Heart left ventricle (tissue), 16 donors: ENCODE measurements around the gene CPT1A. TPM values are rescaled to one million over a fixed set of nuclear protein-coding genes. Genes with fewer than 3 reads are reported as not detected.

Experiments
- ATAC-seq, 4 donors: fragments of 200-7000 bp; cut with Tn5 transposase; one replicate each; pipeline ENCODE4 v1.9.1; 2020 to 2022; ENCODE audit warnings: moderate library complexity in 4 of 4, mild to moderate bottlenecking in 3 of 4, moderate number of reproducible peaks in 1 of 4
- DNase-seq, 5 donors: peaks; one replicate each; pipeline ENCODE4 v3.0.0-alpha.2; 2020
- H3K27ac ChIP-seq, 12 donors: fragments of 200-600 bp; sonication (generic) in 4 of 12; one replicate each; pipeline versions ENCODE4 v1.5.0 to v1.8.0; 2016 to 2022; ENCODE audit warnings: mild to moderate bottlenecking in 2 of 12
- H3K27me3 ChIP-seq, 9 donors: fragments of 200-600 bp; sonication (generic) in 2 of 9; one replicate each; pipeline versions ENCODE4 v1.5.1 to v1.8.0; 2016 to 2022; ENCODE audit warnings: mild to moderate bottlenecking in 3 of 9
- H3K36me3 ChIP-seq, 9 donors: fragments of 200-600 bp; sonication (generic) in 2 of 9; one replicate each; pipeline versions ENCODE4 v1.5.0 to v1.8.0; 2018 to 2022; ENCODE audit warnings: mild to moderate bottlenecking in 2 of 9
- H3K4me1 ChIP-seq, 12 donors: fragments of 200-600 bp; sonication (generic) in 4 of 12; one replicate each; pipeline versions ENCODE4 v1.5.0 to v1.8.0; 2016 to 2022; ENCODE audit warnings: mild to moderate bottlenecking in 3 of 12
- H3K4me3 ChIP-seq, 12 donors: fragments of 200-600 bp; sonication (generic) in 4 of 12; one replicate each; pipeline versions ENCODE4 v1.5.0 to v1.8.0; 2017 to 2022; ENCODE audit warnings: mild to moderate bottlenecking in 9 of 12, moderate library complexity in 4 of 12
- H3K9me3 ChIP-seq, 12 donors: fragments of 200-600 bp; sonication (generic) in 4 of 12; one replicate each; pipeline versions ENCODE4 v1.5.0 to v1.8.0; 2016 to 2022; ENCODE audit warnings: mild to moderate bottlenecking in 1 of 12
- POLR2A ChIP-seq, 2 donors: fragments of 450-650 bp; IDR thresholded peaks; one replicate each; pipeline ENCODE4 v1.6.1; 2017; ENCODE audit warnings: antibody characterized with exemption in 2 of 2, mild to moderate bottlenecking in 2 of 2, moderate library complexity in 2 of 2
- WGBS, 4 donors: extraction: QIAGEN DNeasy Blood & Tissue Kit in 2 of 4; methylation state at CpG; one replicate each; pipeline versions ENCODE4 v1.1.5 to v1.1.7; 2013 to 2018; 5-methylcytosine and 5-hydroxymethylcytosine counted together
- intact Hi-C, 10 donors: fragments of 100-400 bp; cut with DNase I; formaldehyde crosslinking; loops; one replicate each; pipeline versions ENCODE4 v1.11.1 to v1.14.2; 2022
- polyA plus RNA-seq, 2 donors: library from polyadenylated mRNA; stranded (reverse); fragments of 200-250 nt; gene quantifications; one replicate each; pipeline ENCODE4 v1.2.3, GENCODE V29; 2013
- total RNA-seq, 9 donors: library from RNA; depleted of rRNA in 2 of 9; stranded (reverse); fragments of >200 nt in 2 of 9; fragmentation: NEBNext Ultra II Directional in 3 of 9; extraction: Animal tissue kit (Norgen Biotek cat#: 25700) in 3 of 9; gene quantifications; one replicate each; pipeline versions ENCODE4 v1.1.0 to v1.2.4, GENCODE V29; 2016 to 2023
- TF ChIP-seq, protein P1 (sequence below), 12 donors: fragments of 200-600 bp; sonication (generic) in 4 of 12; IDR thresholded peaks; one replicate each; pipeline versions ENCODE4 v1.5.0 to v1.8.0; 2018 to 2022; ENCODE audit warnings: antibody characterized with exemption in 12 of 12, mild to moderate bottlenecking in 5 of 12
- donor health status: ischemic (EF 13 %, LVEDD 7.1; RV severe dilation, severe dysfunction).
- donor health status: healthy with polysubstance abuse.
- donor health status: DM: no; HTN: yes; CAD: no.
- donor health status: DM: no; HTN: no; CAD: no.
- donor health status: ischemic (EF 25% LVEDD 6.9; RV normal size, moderate dysfunction).
- donor health status: ischemic (EF 25% LVEDD 5.7; RV mildly dilated, moderate dysfunction).
- donor health status: healthy.
- donor health status: DM: yes; HTN: yes; CAD: no.
- donor health status: ischemic (EF 35%, LVEDD 5.7; RV mildly dilated, moderate dysfunction).
- donor health status: nonischemic (EF 11% LVEDD 7.7; RV severe dilation, severe dysfunction).
- donor health status: DM: yes; HTN: yes; CAD: no.
- donor health status: PGD.
- donor health status: ischemic (EF 29% LVEDD 5.4; RV normal size, mild dysfunction).
- donor health status: nonischemic (EF 23%, LVEDD 6.1; RV moderate dilation, normal function).

The CPT1A gene
- total and polyA plus RNA-seq, 11 donors = 20.9 to 116 (median 51.6) TPM

DNA sequence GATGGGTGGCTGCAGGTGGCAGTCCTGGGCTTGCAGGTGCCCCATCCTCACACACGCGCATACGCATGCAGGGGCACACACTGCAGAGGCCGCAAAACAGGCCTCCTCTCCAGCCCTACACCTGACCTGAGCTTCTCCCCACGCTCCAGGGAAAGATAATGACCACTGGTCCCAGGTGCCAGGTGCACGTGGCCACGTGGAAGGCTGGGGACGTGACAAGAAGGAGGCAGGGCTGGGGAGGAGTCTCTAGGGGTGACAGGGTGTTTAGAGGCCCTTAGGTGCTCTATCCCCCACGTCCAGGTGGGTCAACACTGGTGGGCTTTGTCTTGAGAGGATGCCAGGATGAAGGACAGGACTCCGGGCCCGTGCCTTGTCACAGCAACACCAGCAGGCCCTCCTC lies 23.5 kb upstream of the CPT1A start:
- H3K36me3 ChIP-seq = no peaks in the 10 kb centered on the region
- H3K27ac ChIP-seq = no peak overlapping the region
- no peak for TF ChIP-seq POLR2A (IDR thresholded peaks at IDR 0.05)
- TF ChIP-seq, protein P1, sequence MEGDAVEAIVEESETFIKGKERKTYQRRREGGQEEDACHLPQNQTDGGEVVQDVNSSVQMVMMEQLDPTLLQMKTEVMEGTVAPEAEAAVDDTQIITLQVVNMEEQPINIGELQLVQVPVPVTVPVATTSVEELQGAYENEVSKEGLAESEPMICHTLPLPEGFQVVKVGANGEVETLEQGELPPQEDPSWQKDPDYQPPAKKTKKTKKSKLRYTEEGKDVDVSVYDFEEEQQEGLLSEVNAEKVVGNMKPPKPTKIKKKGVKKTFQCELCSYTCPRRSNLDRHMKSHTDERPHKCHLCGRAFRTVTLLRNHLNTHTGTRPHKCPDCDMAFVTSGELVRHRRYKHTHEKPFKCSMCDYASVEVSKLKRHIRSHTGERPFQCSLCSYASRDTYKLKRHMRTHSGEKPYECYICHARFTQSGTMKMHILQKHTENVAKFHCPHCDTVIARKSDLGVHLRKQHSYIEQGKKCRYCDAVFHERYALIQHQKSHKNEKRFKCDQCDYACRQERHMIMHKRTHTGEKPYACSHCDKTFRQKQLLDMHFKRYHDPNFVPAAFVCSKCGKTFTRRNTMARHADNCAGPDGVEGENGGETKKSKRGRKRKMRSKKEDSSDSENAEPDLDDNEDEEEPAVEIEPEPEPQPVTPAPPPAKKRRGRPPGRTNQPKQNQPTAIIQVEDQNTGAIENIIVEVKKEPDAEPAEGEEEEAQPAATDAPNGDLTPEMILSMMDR (IDR thresholded peaks at IDR 0.05) = no peak
- peaks cover 0 to 10% (median 5%) of the 10 kb centered on the region in 12 donors for H3K4me1 ChIP-seq
- no peaks in the 10 kb centered on the region for H3K27me3 ChIP-seq
- no peak for DNase-seq
- no peak for ATAC-seq
- WGBS, 4 donors = 87 to 94% (median 91%) methylated on average over 7 to 11 of the region's 11 CpGs
- intact Hi-C loops = loop anchor here in 2 of 10 donors (10.0 kb wide), 1 partner anchor 250 kb away; no protein-coding TSS in a partner anchor
- H3K9me3 ChIP-seq = peaks cover 0 to 8% (median 2%) of the 10 kb centered on the region in 12 donors
- H3K4me3 ChIP-seq = no peak overlapping the region

DNA sequence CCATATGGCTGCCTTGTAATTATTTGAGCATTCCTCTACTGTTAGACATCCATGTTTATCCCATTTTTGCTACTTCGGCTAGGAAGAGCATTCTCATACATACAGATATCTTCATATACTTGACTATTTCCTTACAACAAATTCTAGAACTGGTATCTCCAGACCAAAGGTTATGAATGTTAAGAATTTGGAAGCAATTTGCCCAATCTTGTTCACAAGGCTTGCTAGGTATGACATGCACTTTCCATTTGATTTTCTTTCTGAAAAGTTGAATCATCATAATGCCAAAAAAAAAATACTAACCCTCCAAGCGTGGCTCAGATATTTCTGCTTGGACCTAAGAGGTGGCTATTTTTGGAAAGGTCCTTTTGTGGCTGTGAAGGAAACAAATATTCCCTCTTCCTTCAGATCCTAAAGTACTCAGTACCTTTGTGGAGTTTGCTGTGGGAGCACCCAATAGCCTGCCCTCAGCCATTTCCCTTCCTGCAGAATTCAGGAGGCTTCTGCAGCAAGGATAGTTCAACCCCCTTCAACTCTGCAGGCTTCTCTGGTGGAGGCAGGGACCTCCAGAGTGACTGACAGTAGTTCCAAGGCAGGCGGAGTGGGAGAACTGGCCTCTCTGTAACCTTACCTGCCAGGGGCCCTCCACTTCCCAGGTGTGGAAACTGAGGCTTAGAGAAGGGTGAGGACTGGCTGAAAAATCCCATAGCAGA lies 22.0 kb upstream of the CPT1A start:
- no peak for TF ChIP-seq POLR2A (IDR thresholded peaks at IDR 0.05)
- TF ChIP-seq, protein P1 (IDR thresholded peaks at IDR 0.05) = no peak
- no peaks in the 10 kb centered on the region for H3K27me3 ChIP-seq
- H3K4me1 ChIP-seq = no peaks in the 10 kb centered on the region
- no peaks in the 10 kb centered on the region for H3K36me3 ChIP-seq
- H3K27ac ChIP-seq = no peak overlapping the region
- peaks cover 0 to 8% (median 2%) of the 10 kb centered on the region in 12 donors for H3K9me3 ChIP-seq
- intact Hi-C loops = loop anchor here in 2 of 10 donors (10.0 kb wide), 1 partner anchor 249 kb away; no protein-coding TSS in a partner anchor
- no peak overlapping the region for H3K4me3 ChIP-seq
- ATAC-seq (no peak), DNase-seq (no peak)
- 90 to 96% (median 93%) methylated on average over 3 of the region's 3 CpGs for WGBS, 4 donors

DNA sequence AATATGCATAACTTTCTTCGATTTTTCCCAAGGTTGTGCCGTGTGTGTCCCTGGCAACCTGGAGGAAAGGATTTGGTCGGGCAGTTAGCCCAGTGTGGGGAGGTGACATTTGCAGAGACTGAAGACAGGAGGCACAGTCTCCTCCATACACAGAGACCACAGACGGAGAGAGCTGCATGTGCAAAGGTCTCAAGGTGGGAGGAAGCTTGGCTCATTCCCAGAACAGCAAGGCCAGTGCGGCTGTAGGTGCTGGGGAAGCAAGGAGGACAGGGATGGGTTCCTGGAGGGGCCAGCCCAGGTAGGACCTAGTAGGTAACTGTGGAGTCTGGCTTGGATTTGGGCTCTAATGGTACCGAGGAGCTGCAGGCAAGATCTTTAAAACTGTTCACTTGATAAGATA lies 20.7 kb upstream of the CPT1A start:
- Histone ChIP-seq H3K9me3 (peaks cover 0 to 8% (median 2%) of the 10 kb centered on the region in 12 donors), H3K4me3 (no peak overlapping the region), H3K4me1 (no peaks in the 10 kb centered on the region), H3K27me3 (no peaks in the 10 kb centered on the region), H3K27ac (no peak overlapping the region), H3K36me3 (no peaks in the 10 kb centered on the region)
- WGBS, 4 donors = 79 to 92% (median 89%) methylated on average over 6 of the region's 6 CpGs
- DNase-seq (no peak), ATAC-seq (no peak)
- TF ChIP-seq POLR2A (IDR thresholded peaks at IDR 0.05) = no peak
- TF ChIP-seq, protein P1 (IDR thresholded peaks at IDR 0.05) = no peak
- intact Hi-C loops = loop anchor here in 2 of 10 donors (10.0 kb wide), 1 partner anchor 248 kb away; no protein-coding TSS in a partner anchor

DNA sequence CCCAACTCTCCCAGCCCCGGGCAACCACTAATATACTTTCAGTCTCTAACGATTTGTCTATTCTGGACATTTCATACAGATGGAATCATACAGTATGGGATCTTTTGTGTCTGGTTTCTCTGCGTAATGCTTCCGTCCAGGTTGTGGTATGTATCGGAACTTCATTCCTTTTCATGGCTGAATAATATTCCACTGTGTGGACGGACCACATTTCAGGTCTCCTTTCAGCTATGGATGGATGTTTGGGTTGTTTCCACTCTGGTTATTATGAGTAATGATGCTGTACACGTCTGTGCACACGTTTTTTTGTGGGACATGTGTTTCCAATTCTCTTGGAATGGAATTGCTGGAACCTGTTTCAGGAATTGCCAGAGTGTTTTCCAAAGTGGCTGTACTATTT lies 17.4 kb upstream of the CPT1A start:
- peaks cover 0 to 7% (median 0%) of the 10 kb centered on the region in 9 donors for H3K27me3 ChIP-seq
- TF ChIP-seq, protein P1 (IDR thresholded peaks at IDR 0.05) = no peak
- no peak for TF ChIP-seq POLR2A (IDR thresholded peaks at IDR 0.05)
- intact Hi-C loops = loop anchor here in 2 of 10 donors (10.0 kb wide), 2 partner anchors 244 to 254 kb away; no protein-coding TSS in a partner anchor
- no peaks in the 10 kb centered on the region for H3K36me3 ChIP-seq
- H3K9me3 ChIP-seq = peaks cover 0 to 8% (median 2%) of the 10 kb centered on the region in 12 donors
- no peak for ATAC-seq
- no peak overlapping the region for H3K27ac ChIP-seq
- 83 to 87% (median 86%) methylated on average over 8 of the region's 8 CpGs for WGBS, 4 donors
- no peak for DNase-seq
- no peak overlapping the region for H3K4me3 ChIP-seq
- H3K4me1 ChIP-seq = peaks cover 0 to 23% (median 9%) of the 10 kb centered on the region in 12 donors
